IMR-90 (cell line): ENCODE measurements around the gene PDE6H. TPM values are rescaled to one million over a fixed set of nuclear protein-coding genes. Genes with fewer than 3 reads are reported as not detected.

Source experiments
- ATAC-seq: fragments of 200-7000 bp; cut with Tn5 transposase; 2 replicates; pipeline ENCODE4 v1.9.1; 2020; ENCODE audit warnings: low read depth, mild to moderate bottlenecking, moderate library complexity
- BruUV-seq: library from RNA; stranded (reverse); fragments of 400-500 nt; replicated peaks from 2 replicates; lab custom pipeline; 2021; lab: Mats Ljungman, UMichigan
- CTCF ChIA-PET: fragments of 300-600 bp; formaldehyde crosslinking; extraction: SDS; loops from one replicate; lab custom pipeline; 2021; ENCODE audit warnings: antibody characterized with exemption; lab: Yijun Ruan, JAX
- POLR2A ChIA-PET: fragments of 300-600 bp; sonication (Branson Sonifier 250); formaldehyde crosslinking; loops from one replicate; lab custom pipeline; 2022; ENCODE audit warnings: antibody characterized with exemption; ENCODE audit not compliant: unreplicated experiment; lab: Charles Lee
- DNase-seq: peaks from one replicate; pipeline ENCODE4 v3.0.0; 2013
- H2AFZ ChIP-seq: replicated peaks from 2 replicates; pipeline ENCODE3; 2013; ENCODE audit warnings: low read length, mild to moderate bottlenecking; ENCODE audit not compliant: poor library complexity
- H2AK5ac ChIP-seq: 2 replicates; pipeline ENCODE4 v1.6.1; 2013; ENCODE audit warnings: low read depth, low read length, inconsistent platforms
- H2AK9ac ChIP-seq: replicated peaks from 2 replicates; pipeline ENCODE3; 2013; ENCODE audit warnings: mild to moderate bottlenecking, low read depth, low read length, moderate library complexity; ENCODE audit not compliant: poor library complexity
- H2BK120ac ChIP-seq: 2 replicates; pipeline ENCODE4 v1.6.1; 2013; ENCODE audit warnings: low read depth, low read length, inconsistent platforms
- H2BK15ac ChIP-seq: 3 replicates; pipeline ENCODE4 v1.6.1; 2013; ENCODE audit warnings: low read depth, low read length, inconsistent platforms
- H2BK20ac ChIP-seq: 2 replicates; pipeline ENCODE4 v1.6.1; 2013; ENCODE audit warnings: low read depth, mild to moderate bottlenecking, inconsistent platforms, low read length, moderate library complexity
- H2BK5ac ChIP-seq: 2 replicates; pipeline ENCODE4 v1.6.1; 2013; ENCODE audit warnings: mild to moderate bottlenecking, low read depth, low read length, inconsistent platforms; ENCODE audit not compliant: poor library complexity, severe bottlenecking
- H3K14ac ChIP-seq: replicated peaks from 2 replicates; pipeline ENCODE4 v1.6.1; 2013; ENCODE audit warnings: low read depth, low read length, inconsistent platforms
- H3K18ac ChIP-seq: 2 replicates; pipeline ENCODE4 v1.6.1; 2013; ENCODE audit warnings: low read depth, low read length, control low read depth
- H3K23ac ChIP-seq: 2 replicates; pipeline ENCODE4 v1.6.1; 2013; ENCODE audit warnings: low read depth, low read length, inconsistent platforms
- H3K27ac ChIP-seq: 2 replicates; pipeline ENCODE4 v1.5.1; 2013; ENCODE audit warnings: mild to moderate bottlenecking, control low read depth, low read length; ENCODE audit not compliant: insufficient read depth
- H3K27me3 ChIP-seq: 2 replicates; pipeline ENCODE4 v1.6.1; 2013; ENCODE audit warnings: low read length; ENCODE audit not compliant: control insufficient read depth, insufficient read depth
- H3K36me3 ChIP-seq: 2 replicates; pipeline ENCODE4 v1.6.1; 2013; ENCODE audit warnings: low read length, mixed read lengths; ENCODE audit not compliant: control insufficient read depth, insufficient read depth
- H3K4ac ChIP-seq: 2 replicates; pipeline ENCODE4 v1.6.1; 2013; ENCODE audit warnings: low read depth, low read length, inconsistent platforms
- H3K4me1 ChIP-seq: 2 replicates; pipeline ENCODE4 v1.6.1; 2013; ENCODE audit warnings: low read length, mixed read lengths; ENCODE audit not compliant: control insufficient read depth, insufficient read depth
- H3K4me2 ChIP-seq: 2 replicates; pipeline ENCODE4 v1.6.1; 2013; ENCODE audit warnings: low read depth, mild to moderate bottlenecking, control low read depth, low read length, moderate library complexity
- H3K4me3 ChIP-seq: 2 replicates; pipeline ENCODE4 v1.5.1; 2013; ENCODE audit warnings: low read depth, mild to moderate bottlenecking, control low read depth, low read length, moderate library complexity; ENCODE audit not compliant: insufficient read depth
- H3K56ac ChIP-seq: 2 replicates; pipeline ENCODE4 v1.6.1; 2013; ENCODE audit warnings: low read length, inconsistent platforms; ENCODE audit not compliant: insufficient read depth; ENCODE audit errors: extremely low read depth
- H3K79me1 ChIP-seq, 2 experiments: 2 replicates each; pipeline ENCODE4 v1.6.1; 2013; ENCODE audit warnings: low read length in 2 of 2, inconsistent platforms in 1 of 2, low read depth in 1 of 2
- H3K9ac ChIP-seq: 2 replicates; pipeline ENCODE4 v1.6.1; 2013; ENCODE audit warnings: low read depth, low read length, control low read depth
- H3K9me1 ChIP-seq: 2 replicates; pipeline ENCODE4 v1.6.1; 2013; ENCODE audit warnings: low read length, inconsistent platforms; ENCODE audit not compliant: insufficient read depth
- H3K9me3 ChIP-seq: 2 replicates; pipeline ENCODE4 v1.6.1; 2013; ENCODE audit warnings: low read length; ENCODE audit not compliant: control insufficient read depth, insufficient read depth
- H4K20me1 ChIP-seq: 2 replicates; pipeline ENCODE4 v1.6.1; 2013; ENCODE audit warnings: low read length, inconsistent platforms; ENCODE audit not compliant: insufficient read depth
- H4K5ac ChIP-seq: 2 replicates; pipeline ENCODE4 v1.6.1; 2013; ENCODE audit warnings: mild to moderate bottlenecking, low read depth, low read length, control low read depth
- H4K8ac ChIP-seq, 2 experiments: 2 replicates each; pipeline ENCODE4 v1.6.1; 2013; ENCODE audit warnings: low read depth in 2 of 2, low read length in 2 of 2, control low read depth in 1 of 2, inconsistent platforms in 1 of 2
- H4K91ac ChIP-seq: 2 replicates; pipeline ENCODE4 v1.6.1; 2013; ENCODE audit warnings: low read depth, low read length, inconsistent platforms; ENCODE audit not compliant: insufficient read depth
- WGBS, 2 experiments: methylation state at CpG; one replicate each; pipeline versions ENCODE4 v1.1.5 to v1.1.7; 2013; ENCODE audit warnings: missing lambda C conversion rate in 2 of 2; ENCODE audit not compliant: insufficient read length in 1 of 2; ENCODE audit errors: extremely low coverage in 2 of 2; 5-methylcytosine and 5-hydroxymethylcytosine counted together
- dilution Hi-C: fragments of 300-500 bp; cut with HindIII; formaldehyde crosslinking; loops from one replicate; pipeline ENCODE4 v1.14.3; 2018; ENCODE audit warnings: low sequenced_read_pairs; ENCODE audit not compliant: unreplicated experiment
- in situ Hi-C: fragments of 300-500 bp; cut with MboI; formaldehyde crosslinking; loops from 3 replicates; pipeline ENCODE4 v1.14.3; 2019; ENCODE audit warnings: low sequenced_read_pairs, inconsistent platforms, mixed read lengths
- intact Hi-C: fragments of 100-400 bp; cut with micrococcal nuclease; formaldehyde crosslinking; loops from 2 replicates; pipeline ENCODE4 v1.10.0; 2022
- polyA plus RNA-seq, 3 experiments: library from polyadenylated mRNA; depleted of rRNA; stranded (reverse); fragments of >200 nt; gene quantifications; 2 replicates each; pipeline ENCODE4 v1.2.3, GENCODE V29; 2012; ENCODE audit warnings: low replicate concordance in 1 of 3
- total RNA-seq: library from RNA; depleted of rRNA; stranded (reverse); fragments of >200 nt; gene quantifications from 2 replicates; pipeline ENCODE4 v1.2.3, GENCODE V29; 2012
- TF ChIP-seq, protein P1 (sequence below): fragments of 150-350 bp; IDR thresholded peaks from 2 replicates; pipeline ENCODE4 v1.6.1; 2016; ENCODE audit warnings: low read depth, mild to moderate bottlenecking, low read length, moderate library complexity, borderline replicate concordance

The PDE6H gene
- total and polyA plus RNA-seq, 2 of the 4 experiments (the other 2 are of a cell fraction) = not detected

DNA sequence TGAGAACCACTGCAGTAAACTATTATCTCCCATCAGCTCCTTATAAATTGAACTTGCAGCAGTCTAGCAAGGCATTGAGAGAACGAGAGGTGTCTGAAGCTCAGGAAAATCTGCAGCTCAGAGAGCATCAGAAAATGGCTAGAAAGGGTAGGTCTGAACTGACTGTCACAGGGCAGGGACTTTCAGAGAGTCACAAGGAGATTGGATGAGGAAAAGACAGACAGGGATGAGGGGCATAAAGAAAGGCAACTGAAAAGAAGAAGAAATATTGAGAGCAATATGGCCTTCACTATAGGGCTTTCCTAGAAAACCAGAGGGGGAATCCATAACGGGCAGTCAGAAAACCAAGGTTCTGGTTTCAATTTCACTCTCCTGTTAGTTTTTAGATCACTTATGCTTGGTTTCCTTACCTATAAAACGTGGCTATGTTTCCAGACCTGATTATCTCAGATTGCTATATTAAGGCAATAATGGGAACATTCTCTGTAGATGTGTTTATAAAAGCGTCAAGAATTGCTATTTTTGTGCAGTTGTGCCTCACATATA, 40.9 kb downstream of the PDE6H start:
- 20% methylated on average over 1 of the region's 4 CpGs; no CpG with 5 or more reads in 1 of the 2 experiments for WGBS, 2 experiments
- no peaks in the 10 kb centered on the region for H3K9me1 ChIP-seq
- H3K27me3 ChIP-seq = 0 out of 2 replicates have a peak, but pooled peaks cover 1% of the 10 kb centered on the region
- dilution Hi-C loops = no loop called here
- H2AFZ ChIP-seq = no peak overlapping the region
- ATAC-seq = no peak
- POLR2A ChIA-PET = no interaction called here
- H3K4ac ChIP-seq = no peak overlapping the region
- BruUV-seq = no TSS peak
- H3K9me3 ChIP-seq = no peaks in the 10 kb centered on the region
- in situ Hi-C loops = loop anchor here (10.0 kb wide), 1 partner anchor 191 kb away; no protein-coding TSS in a partner anchor
- H3K4me2 ChIP-seq = no peak overlapping the region
- H2AK5ac ChIP-seq = no peak overlapping the region
- no peaks in the 10 kb centered on the region for H3K79me1 ChIP-seq
- intact Hi-C loops = no loop called here
- CTCF ChIA-PET = no interaction called here
- H3K14ac ChIP-seq = no peak overlapping the region
- no peaks in the 10 kb centered on the region for H3K4me1 ChIP-seq
- no peak overlapping the region for H2BK120ac ChIP-seq
- no peak overlapping the region for H3K18ac ChIP-seq
- TF ChIP-seq, protein P1, sequence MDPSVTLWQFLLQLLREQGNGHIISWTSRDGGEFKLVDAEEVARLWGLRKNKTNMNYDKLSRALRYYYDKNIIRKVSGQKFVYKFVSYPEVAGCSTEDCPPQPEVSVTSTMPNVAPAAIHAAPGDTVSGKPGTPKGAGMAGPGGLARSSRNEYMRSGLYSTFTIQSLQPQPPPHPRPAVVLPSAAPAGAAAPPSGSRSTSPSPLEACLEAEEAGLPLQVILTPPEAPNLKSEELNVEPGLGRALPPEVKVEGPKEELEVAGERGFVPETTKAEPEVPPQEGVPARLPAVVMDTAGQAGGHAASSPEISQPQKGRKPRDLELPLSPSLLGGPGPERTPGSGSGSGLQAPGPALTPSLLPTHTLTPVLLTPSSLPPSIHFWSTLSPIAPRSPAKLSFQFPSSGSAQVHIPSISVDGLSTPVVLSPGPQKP = no peak
- H3K23ac ChIP-seq = no peak overlapping the region
- no peaks in the 10 kb centered on the region for H3K36me3 ChIP-seq
- H2BK20ac ChIP-seq = no peak overlapping the region
- no peak overlapping the region for H3K56ac ChIP-seq
- DNase-seq = no peak
- no peak overlapping the region for H3K4me3 ChIP-seq
- no peak overlapping the region for H2AK9ac ChIP-seq
- H4K5ac ChIP-seq = no peak overlapping the region
- no peak overlapping the region for H3K27ac ChIP-seq
- no peak overlapping the region for H3K9ac ChIP-seq
- H4K91ac ChIP-seq = no peak overlapping the region
- H2BK15ac ChIP-seq = no peak overlapping the region
- no peak overlapping the region for H2BK5ac ChIP-seq
- H4K20me1 ChIP-seq = no peaks in the 10 kb centered on the region
- H4K8ac ChIP-seq = no peak overlapping the region
